SK-N-SH (cell line): ENCODE measurements around the gene ISOC2. TPM values are rescaled to one million over a fixed set of nuclear protein-coding genes. Genes with fewer than 3 reads are reported as not detected.

ENCODE experiments used
- CTCF ChIA-PET: fragments of 300-600, 350-600 bp; formaldehyde crosslinking; extraction: SDS; loops from one replicate; lab custom pipeline; 2021; lab: Yijun Ruan, JAX
- POLR2A ChIA-PET: fragments of 350-600 bp; sonication (Branson Sonifier 250); formaldehyde crosslinking; extraction: SDS; loops from one replicate; lab custom pipeline; 2020; ENCODE audit warnings: antibody characterized with exemption, inconsistent platforms; lab: Yijun Ruan, JAX
- DNase-seq: peaks from one replicate; pipeline ENCODE4 v3.0.0; 2012
- H2AFZ ChIP-seq: fragments of 200-600 bp; sonication (generic); 2 replicates; pipeline ENCODE4 v1.8.1; 2016; ENCODE audit warnings: antibody characterized with exemption, mild to moderate bottlenecking, low read depth
- H3F3A ChIP-seq: fragments of 200-600 bp; sonication (generic); replicated peaks from 2 replicates; pipeline ENCODE3; 2016; ENCODE audit warnings: antibody characterized with exemption, mild to moderate bottlenecking; ENCODE audit not compliant: insufficient read depth
- H3K27ac ChIP-seq, 2 experiments: fragments of 200-500 bp in 1 of 2; fragments of 200-600 bp in 1 of 2; sonication (Bioruptor generic) in 1 of 2; sonication (generic), shearing (Covaris generic) in 1 of 2; 2 replicates each; pipeline versions ENCODE4 v1.5.1 to v1.6.1; 2014 to 2016; ENCODE audit warnings: low read depth in 2 of 2, inconsistent platforms in 1 of 2, low read length in 1 of 2, mild to moderate bottlenecking in 1 of 2, mixed read lengths in 1 of 2
- H3K27me3 ChIP-seq: fragments of 200-600 bp; sonication (generic), shearing (Covaris generic); 2 replicates; pipeline ENCODE4 v1.6.1; 2016; ENCODE audit warnings: mixed run types; ENCODE audit not compliant: insufficient read depth
- H3K36me3 ChIP-seq, 2 experiments: fragments of 200-500 bp in 1 of 2; fragments of 200-600 bp in 1 of 2; sonication (Bioruptor generic) in 1 of 2; sonication (generic) in 1 of 2; replicated peaks in 1 of 2; 2 replicates each; pipeline versions ENCODE3 to v1.5.1; 2014 to 2016; ENCODE audit warnings: low read length in 1 of 2, mild to moderate bottlenecking in 1 of 2; ENCODE audit not compliant: insufficient read depth in 2 of 2, control insufficient read depth in 1 of 2
- H3K4me1 ChIP-seq, 2 experiments: fragments of 200-500 bp in 1 of 2; fragments of 200-600 bp in 1 of 2; sonication (Bioruptor generic) in 1 of 2; sonication (generic), shearing (Covaris generic) in 1 of 2; 2 replicates each; pipeline versions ENCODE4 v1.5.1 to v1.6.1; 2014 to 2016; ENCODE audit warnings: low read depth in 1 of 2, low read length in 1 of 2, mixed run types in 1 of 2; ENCODE audit not compliant: insufficient read depth in 2 of 2, control insufficient read depth in 1 of 2
- H3K4me2 ChIP-seq: fragments of 200-600 bp; sonication (generic), shearing (Covaris generic); 2 replicates; pipeline ENCODE4 v1.6.1; 2017; ENCODE audit warnings: mixed run types
- H3K4me3 ChIP-seq, 2 experiments: fragments of 200-500 bp in 1 of 2; fragments of 200-600 bp in 1 of 2; sonication (Bioruptor generic) in 1 of 2; sonication (generic), shearing (Covaris generic) in 1 of 2; 2 replicates each; pipeline versions ENCODE4 v1.5.1 to v1.8.1; 2014 to 2016; ENCODE audit warnings: low read depth in 2 of 2, inconsistent platforms in 1 of 2, low read length in 1 of 2, mild to moderate bottlenecking in 1 of 2, mixed read lengths in 1 of 2, moderate library complexity in 1 of 2
- H3K79me2 ChIP-seq: fragments of 200-600 bp; sonication (generic); 2 replicates; pipeline ENCODE4 v1.8.1; 2017; ENCODE audit warnings: mild to moderate bottlenecking; ENCODE audit not compliant: insufficient read depth
- H3K9ac ChIP-seq: fragments of 200-600 bp; sonication (generic); 2 replicates; pipeline ENCODE4 v1.6.1; 2017; ENCODE audit warnings: mixed run types
- H3K9me2 ChIP-seq: fragments of 200-600 bp; sonication (generic); 2 replicates; pipeline ENCODE4 v1.6.1; 2017; ENCODE audit warnings: mixed run types
- H3K9me3 ChIP-seq: fragments of 200-600 bp; sonication (generic); 2 replicates; pipeline ENCODE4 v1.6.1; 2017; ENCODE audit warnings: mixed run types, mild to moderate bottlenecking, moderate library complexity
- H4K20me1 ChIP-seq: fragments of 200-600 bp; sonication (generic); 2 replicates; pipeline ENCODE4 v1.6.1; 2017; ENCODE audit warnings: mild to moderate bottlenecking, mixed run types; ENCODE audit not compliant: insufficient read depth
- CHD2 ChIP-seq: fragments of 150-350 bp; IDR thresholded peaks from 2 replicates; pipeline ENCODE4 v1.6.1; 2018; ENCODE audit warnings: low read length; ENCODE audit not compliant: partially characterized antibody
- ELF1 ChIP-seq: IDR thresholded peaks from 2 replicates; pipeline ENCODE4 v1.4.0; 2012
- EZH2phosphoT487 ChIP-seq: fragments of 200-600 bp; sonication (generic); IDR thresholded peaks from 2 replicates; pipeline ENCODE4 v1.6.1; 2017; ENCODE audit warnings: low read depth, mixed run types, mild to moderate bottlenecking, antibody characterized with exemption, moderate library complexity, borderline replicate concordance
- GABPA ChIP-seq: IDR thresholded peaks from 2 replicates; pipeline ENCODE4 v1.4.0; 2012; ENCODE audit warnings: low read depth, mild to moderate bottlenecking
- GATA2 ChIP-seq: sonication (generic); formaldehyde crosslinking; IDR thresholded peaks from 2 replicates; pipeline ENCODE4 v1.5.0; 2020; ENCODE audit warnings: mild to moderate bottlenecking, missing genetic modification reagents
- MEF2A ChIP-seq: IDR thresholded peaks from 2 replicates; pipeline ENCODE4 v1.4.0; 2012; ENCODE audit warnings: low read depth, borderline replicate concordance
- MXI1 ChIP-seq: IDR thresholded peaks from 2 replicates; pipeline ENCODE4 v1.6.1; 2012; ENCODE audit warnings: mild to moderate bottlenecking, low read depth, low read length, improper control_type of control experiment
- NRF1 ChIP-seq: IDR thresholded peaks from 2 replicates; pipeline ENCODE4 v1.6.1; 2012; ENCODE audit warnings: low read depth, mild to moderate bottlenecking, low read length
- RCOR1 ChIP-seq: fragments of 150-350 bp; IDR thresholded peaks from 2 replicates; pipeline ENCODE4 v1.6.1; 2017; ENCODE audit warnings: antibody characterized with exemption, low read length
- RFX5 ChIP-seq: IDR thresholded peaks from 2 replicates; pipeline ENCODE4 v1.6.1; 2012; ENCODE audit warnings: mild to moderate bottlenecking, improper control_type of control experiment, low read length
- RXRA ChIP-seq: IDR thresholded peaks from 2 replicates; pipeline ENCODE4 v1.4.0; 2012; ENCODE audit warnings: low read depth, mild to moderate bottlenecking, borderline replicate concordance
- SIN3A ChIP-seq: IDR thresholded peaks from 2 replicates; pipeline ENCODE4 v1.6.1; 2012; ENCODE audit warnings: low read depth, mild to moderate bottlenecking, low read length, moderate library complexity, borderline replicate concordance
- SMC3 ChIP-seq: IDR thresholded peaks from 2 replicates; pipeline ENCODE4 v1.6.1; 2012; ENCODE audit warnings: low read depth, low read length, improper control_type of control experiment
- TEAD4 ChIP-seq: IDR thresholded peaks from 2 replicates; pipeline ENCODE4 v1.4.0; 2012; ENCODE audit warnings: mild to moderate bottlenecking, borderline replicate concordance; ENCODE audit not compliant: insufficient read depth
- WGBS: methylation state at CpG from one replicate; pipeline ENCODE4 v1.1.6; 2017; ENCODE audit warnings: low lambda C conversion rate; 5-methylcytosine and 5-hydroxymethylcytosine counted together
- polyA plus RNA-seq, 3 experiments: library from polyadenylated mRNA; depleted of rRNA; stranded (reverse); fragments of >200 nt; gene quantifications; 2 replicates each; pipeline ENCODE4 v1.2.3, GENCODE V29; 2012
- TF ChIP-seq, protein P1 (sequence below): IDR thresholded peaks from 2 replicates; pipeline ENCODE4 v1.4.0; 2012; ENCODE audit warnings: low read depth, borderline replicate concordance
- TF ChIP-seq, protein P2 (sequence below): fragments of 150-350 bp; IDR thresholded peaks from 2 replicates; pipeline ENCODE4 v1.6.1; 2017; ENCODE audit warnings: antibody characterized with exemption, low read length, low read depth, borderline replicate concordance
- TF ChIP-seq, protein P3 (sequence below): IDR thresholded peaks from 2 replicates; pipeline ENCODE4 v1.6.1; 2012; ENCODE audit warnings: mild to moderate bottlenecking, low read depth, low read length, moderate library complexity
- TF ChIP-seq, protein P4 (sequence below): IDR thresholded peaks from 2 replicates; pipeline ENCODE4; 2012

ISOC2 gene
- polyA plus RNA-seq, 1 of the 3 experiments (the other 2 are of a cell fraction), result 65.4 TPM

DNA sequence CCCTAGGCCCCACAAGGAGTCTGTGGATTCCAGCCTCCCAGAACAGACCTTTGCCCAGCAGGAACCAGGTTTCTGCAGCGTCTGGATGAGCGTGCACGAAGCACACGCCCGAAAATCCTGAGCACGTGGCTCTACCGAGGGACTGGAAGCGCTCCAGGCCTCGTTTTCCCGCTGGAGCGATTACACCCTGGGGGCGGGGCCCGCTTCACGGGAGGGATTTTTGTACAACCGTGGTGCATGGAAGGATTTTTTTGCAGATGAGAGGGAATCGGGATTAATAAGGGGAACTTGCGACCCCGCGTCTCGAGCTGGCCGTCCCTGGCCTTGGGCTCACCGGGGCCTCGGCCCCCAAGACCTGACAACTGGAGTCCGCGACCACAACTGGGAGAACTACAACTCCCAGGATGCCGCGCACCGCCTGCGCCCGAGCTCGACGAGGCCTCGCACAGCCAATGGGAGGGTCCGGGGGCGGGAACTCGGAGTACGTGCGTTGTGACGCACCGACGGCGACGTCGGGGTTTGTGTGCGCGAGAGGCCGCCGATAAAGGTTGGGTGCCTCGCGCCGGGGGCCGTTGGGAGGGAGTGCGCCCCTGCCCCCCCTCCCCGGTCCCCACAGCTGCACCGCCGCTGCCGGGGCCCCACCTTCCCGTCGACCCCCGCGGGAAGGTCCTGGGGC lies 14.8 kb upstream of the ISOC2 start, which contains the start of gene ZNF628 (continued):
- TF ChIP-seq, protein P1, sequence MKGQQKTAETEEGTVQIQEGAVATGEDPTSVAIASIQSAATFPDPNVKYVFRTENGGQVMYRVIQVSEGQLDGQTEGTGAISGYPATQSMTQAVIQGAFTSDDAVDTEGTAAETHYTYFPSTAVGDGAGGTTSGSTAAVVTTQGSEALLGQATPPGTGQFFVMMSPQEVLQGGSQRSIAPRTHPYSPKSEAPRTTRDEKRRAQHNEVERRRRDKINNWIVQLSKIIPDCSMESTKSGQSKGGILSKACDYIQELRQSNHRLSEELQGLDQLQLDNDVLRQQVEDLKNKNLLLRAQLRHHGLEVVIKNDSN, result no peak
- 0 out of 2 replicates have a peak, but pooled peaks have one; percentile 26 for TF ChIP-seq RFX5
- TF ChIP-seq, protein P2, sequence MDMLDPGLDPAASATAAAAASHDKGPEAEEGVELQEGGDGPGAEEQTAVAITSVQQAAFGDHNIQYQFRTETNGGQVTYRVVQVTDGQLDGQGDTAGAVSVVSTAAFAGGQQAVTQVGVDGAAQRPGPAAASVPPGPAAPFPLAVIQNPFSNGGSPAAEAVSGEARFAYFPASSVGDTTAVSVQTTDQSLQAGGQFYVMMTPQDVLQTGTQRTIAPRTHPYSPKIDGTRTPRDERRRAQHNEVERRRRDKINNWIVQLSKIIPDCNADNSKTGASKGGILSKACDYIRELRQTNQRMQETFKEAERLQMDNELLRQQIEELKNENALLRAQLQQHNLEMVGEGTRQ, result no peak
- TF ChIP-seq, protein P3, sequence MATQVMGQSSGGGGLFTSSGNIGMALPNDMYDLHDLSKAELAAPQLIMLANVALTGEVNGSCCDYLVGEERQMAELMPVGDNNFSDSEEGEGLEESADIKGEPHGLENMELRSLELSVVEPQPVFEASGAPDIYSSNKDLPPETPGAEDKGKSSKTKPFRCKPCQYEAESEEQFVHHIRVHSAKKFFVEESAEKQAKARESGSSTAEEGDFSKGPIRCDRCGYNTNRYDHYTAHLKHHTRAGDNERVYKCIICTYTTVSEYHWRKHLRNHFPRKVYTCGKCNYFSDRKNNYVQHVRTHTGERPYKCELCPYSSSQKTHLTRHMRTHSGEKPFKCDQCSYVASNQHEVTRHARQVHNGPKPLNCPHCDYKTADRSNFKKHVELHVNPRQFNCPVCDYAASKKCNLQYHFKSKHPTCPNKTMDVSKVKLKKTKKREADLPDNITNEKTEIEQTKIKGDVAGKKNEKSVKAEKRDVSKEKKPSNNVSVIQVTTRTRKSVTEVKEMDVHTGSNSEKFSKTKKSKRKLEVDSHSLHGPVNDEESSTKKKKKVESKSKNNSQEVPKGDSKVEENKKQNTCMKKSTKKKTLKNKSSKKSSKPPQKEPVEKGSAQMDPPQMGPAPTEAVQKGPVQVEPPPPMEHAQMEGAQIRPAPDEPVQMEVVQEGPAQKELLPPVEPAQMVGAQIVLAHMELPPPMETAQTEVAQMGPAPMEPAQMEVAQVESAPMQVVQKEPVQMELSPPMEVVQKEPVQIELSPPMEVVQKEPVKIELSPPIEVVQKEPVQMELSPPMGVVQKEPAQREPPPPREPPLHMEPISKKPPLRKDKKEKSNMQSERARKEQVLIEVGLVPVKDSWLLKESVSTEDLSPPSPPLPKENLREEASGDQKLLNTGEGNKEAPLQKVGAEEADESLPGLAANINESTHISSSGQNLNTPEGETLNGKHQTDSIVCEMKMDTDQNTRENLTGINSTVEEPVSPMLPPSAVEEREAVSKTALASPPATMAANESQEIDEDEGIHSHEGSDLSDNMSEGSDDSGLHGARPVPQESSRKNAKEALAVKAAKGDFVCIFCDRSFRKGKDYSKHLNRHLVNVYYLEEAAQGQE, result no peak
- TF ChIP-seq TEAD4, result no peak
- peak; percentile 53 for TF ChIP-seq ELF1
- peak; percentile 88 for TF ChIP-seq MXI1
- peak; percentile 51; the same call in 1 of the 2 replicates for TF ChIP-seq NRF1
- no peak for TF ChIP-seq SIN3A
- no peak for TF ChIP-seq MEF2A

DNA sequence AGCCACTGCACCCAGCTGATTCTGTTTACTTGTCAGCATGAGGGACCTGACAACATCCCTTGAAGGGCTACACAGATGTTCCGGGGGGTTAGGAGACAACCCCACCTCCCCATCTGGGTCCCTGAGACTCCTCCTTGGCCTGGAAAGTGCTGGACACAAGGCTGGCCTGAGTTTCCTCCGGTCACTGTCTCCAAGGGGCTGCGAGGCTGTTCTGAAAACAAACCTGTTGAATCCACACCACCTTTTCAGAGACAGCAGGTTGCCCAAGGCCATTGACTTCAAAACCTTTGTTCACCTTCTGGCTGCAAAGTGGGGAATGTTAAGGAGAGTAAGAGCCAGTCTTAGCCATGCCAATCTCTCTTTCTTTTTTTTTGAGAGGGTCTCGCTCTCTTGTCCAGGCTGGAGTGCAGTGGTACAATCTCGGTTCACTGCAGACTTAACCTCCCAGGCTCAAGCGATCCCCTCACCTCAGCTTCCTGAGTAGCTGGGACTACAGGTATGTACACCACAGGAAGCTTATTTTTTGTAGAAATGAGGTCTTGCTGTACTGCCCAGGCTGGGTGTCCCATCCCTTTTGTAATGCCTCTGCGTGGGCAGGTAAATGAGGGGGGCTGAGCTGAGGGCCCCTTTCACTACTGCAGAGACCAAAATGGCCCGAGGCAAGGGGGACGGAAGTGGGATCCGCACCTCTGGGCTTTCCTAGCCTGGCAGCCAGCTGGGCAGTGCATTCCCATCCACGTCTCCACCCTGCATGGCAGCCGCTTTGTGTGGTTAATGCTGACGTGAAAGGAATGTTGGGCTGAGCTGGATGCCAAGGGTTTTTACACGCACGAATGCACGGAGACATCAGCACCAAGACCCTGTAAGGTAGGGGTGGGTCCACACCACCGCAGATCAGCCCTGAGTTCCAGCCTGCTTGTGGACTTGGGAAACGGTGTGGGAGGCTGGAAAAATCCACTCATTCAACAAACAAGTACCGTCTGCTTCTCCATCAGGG lies 13.1 kb upstream of the ISOC2 start:
- Histone ChIP-seq H3K4me2 (no peak overlapping the region), H3K36me3 (no peaks in the 10 kb centered on the region), H3K79me2 (peaks cover 23% of the 10 kb centered on the region; the same call in 1 of the 2 replicates), H3K9me2 (no peaks in the 10 kb centered on the region), H4K20me1 (no peaks in the 10 kb centered on the region), H3F3A (peaks cover 11% of the 10 kb centered on the region), H3K4me1 (peaks cover 11 to 16% of the 10 kb centered on the region in 2 experiments; a peak in 2 of 4 replicates), H3K27ac (no peak overlapping the region), H2AFZ (no peak overlapping the region), H3K4me3 (no peak overlapping the region), H3K27me3 (no peaks in the 10 kb centered on the region), H3K9me3 (no peaks in the 10 kb centered on the region), H3K9ac (no peak overlapping the region)
- TF ChIP-seq MEF2A, result no peak
- TF ChIP-seq MXI1, result no peak
- TF ChIP-seq, protein P4, sequence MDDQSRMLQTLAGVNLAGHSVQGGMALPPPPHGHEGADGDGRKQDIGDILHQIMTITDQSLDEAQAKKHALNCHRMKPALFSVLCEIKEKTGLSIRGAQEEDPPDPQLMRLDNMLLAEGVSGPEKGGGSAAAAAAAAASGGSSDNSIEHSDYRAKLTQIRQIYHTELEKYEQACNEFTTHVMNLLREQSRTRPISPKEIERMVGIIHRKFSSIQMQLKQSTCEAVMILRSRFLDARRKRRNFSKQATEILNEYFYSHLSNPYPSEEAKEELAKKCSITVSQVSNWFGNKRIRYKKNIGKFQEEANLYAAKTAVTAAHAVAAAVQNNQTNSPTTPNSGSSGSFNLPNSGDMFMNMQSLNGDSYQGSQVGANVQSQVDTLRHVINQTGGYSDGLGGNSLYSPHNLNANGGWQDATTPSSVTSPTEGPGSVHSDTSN, result no peak
- no peak for TF ChIP-seq EZH2phosphoT487
- TF ChIP-seq GATA2 (CRISPR knock-in tag), result no peak
- TF ChIP-seq GABPA, result no peak
- no peak for TF ChIP-seq RXRA
- TF ChIP-seq NRF1, result no peak
- TF ChIP-seq CHD2, result no peak
- no peak for TF ChIP-seq TEAD4
- TF ChIP-seq SMC3, result no peak
- no peak for TF ChIP-seq RCOR1
- ChIA-PET POLR2A (no interaction called here), CTCF (interaction anchor here (0.6 to 7.8 kb wide), 4 partner anchors 12 to 30 kb away, joined by 4 to 46 read pairs (median 4); no protein-coding TSS in a partner anchor)
- 87% methylated on average over 10 of the region's 19 CpGs for WGBS
- no peak for DNase-seq
